Right lung (tissue), 5 donors: ENCODE results near the gene ARHGAP5. TPM values are rescaled to one million over a fixed set of nuclear protein-coding genes. Genes with fewer than 3 reads are reported as not detected.

Experiments used
- DNase-seq, 2 donors: peaks; one replicate each; pipeline ENCODE4 v3.0.0-alpha.2; 2013
- polyA plus RNA-seq, 5 donors: library from polyadenylated mRNA; unstranded; fragments of 120-200 nt; gene quantifications; one replicate each; pipeline versions ENCODE4 v1.2.1 to v1.2.3, GENCODE V29; 2013; ENCODE audit warnings: inconsistent platforms in 1 of 5, low replicate concordance in 1 of 5; ENCODE audit not compliant: insufficient read length in 5 of 5, insufficient read depth in 1 of 5

The ARHGAP5 gene
- polyA plus RNA-seq, 5 donors = 51.0 to 111 (median 83.5) TPM

- DNase-seq = no peak
Measured at GRCh38 chr14:32205984-32206383, 128.9 kb downstream of the ARHGAP5 start.

- DNase-seq = no peak
Measured at GRCh38 chr14:32206552-32206951, 129.4 kb downstream of the ARHGAP5 start.

GRCh38 chr14:32208490-32208889, 131.4 kb downstream of the ARHGAP5 start:
- no peak for DNase-seq

Other genes starting within 250 kb of the ARHGAP5 start
- gene RNU6-7, start 124.7 kb downstream of the ARHGAP5 start, polyA plus RNA-seq = not detected
- not detected for gene RNU6-8, start 126.0 kb downstream of the ARHGAP5 start, polyA plus RNA-seq